ENCODE data around the gene BRMS1L. TPM values are rescaled to one million over a fixed set of nuclear protein-coding genes. Genes with fewer than 3 reads are reported as not detected.
A peak's percentile ranks its signal among the peaks of the same experiment; 100 is the strongest.

The BRMS1L gene
- total and polyA plus RNA-seq, 2 experiments from 2014 or later: 6.6 to 9.5 TPM

- peaks cover 8% of the 10 kb centered on the region for H3F3A ChIP-seq (ENCODE audit: insufficient read depth)
- 43 to 46% methylated on average over 7 of the region's 7 CpGs for WGBS, 2 experiments (ENCODE audit: low coverage in 1 of 2, low lambda C conversion rate in 2 of 2, missing lambda C conversion rate in 2 of 2)
- no peak overlapping the region for H3K27ac ChIP-seq
- no peak overlapping the region for H2AFZ ChIP-seq
- no peaks in the 10 kb centered on the region for H3K27me3 ChIP-seq (replicated peaks; ENCODE audit: insufficient read depth)
- H3K4me2 ChIP-seq (ENCODE audit: unreplicated experiment): no peak overlapping the region
- H3K9me3 ChIP-seq (ENCODE audit: low read depth): no peaks in the 10 kb centered on the region
- H3K9me2 ChIP-seq (ENCODE audit: insufficient read depth): no peaks in the 10 kb centered on the region
- no peaks in the 10 kb centered on the region for H3K36me3 ChIP-seq (ENCODE audit: low read depth)
- peaks cover 12% of the 10 kb centered on the region for H3K4me1 ChIP-seq (ENCODE audit: insufficient read depth)
- TF ChIP-seq EZH2 (IDR thresholded peaks at IDR 0.05; ENCODE audit: insufficient read depth, poor library complexity, severe bottlenecking): no peak
- peak; percentile 61 for DNase-seq
- H3K79me2 ChIP-seq (ENCODE audit: insufficient read depth): no peaks in the 10 kb centered on the region
- no peak overlapping the region for H3K4me3 ChIP-seq
- H4K20me1 ChIP-seq (ENCODE audit: insufficient read depth): no peaks in the 10 kb centered on the region
- H3K9ac ChIP-seq: no peak overlapping the region
- in situ Hi-C loops (cut with MboI): loop anchor here (10.0 kb wide), 1 partner anchor 491 kb away; no protein-coding TSS in a partner anchor
Measured at GRCh38 chr14:35883677-35884293, 57.6 kb downstream of the BRMS1L start.

GRCh38 chr14:35890308-35890707 lies 64.2 kb downstream of the BRMS1L start:
- Histone ChIP-seq H4K20me1 (ENCODE audit: insufficient read depth) (no peaks in the 10 kb centered on the region), H3K4me2 (ENCODE audit: unreplicated experiment) (no peak overlapping the region), H3K9me2 (ENCODE audit: insufficient read depth) (no peaks in the 10 kb centered on the region), H3K36me3 (ENCODE audit: low read depth) (no peaks in the 10 kb centered on the region), H3K27me3 (replicated peaks; ENCODE audit: insufficient read depth) (no peaks in the 10 kb centered on the region), H3K4me1 (ENCODE audit: insufficient read depth) (no peaks in the 10 kb centered on the region), H3K9me3 (ENCODE audit: low read depth) (no peaks in the 10 kb centered on the region), H3K27ac (no peak overlapping the region), H2AFZ (no peak overlapping the region), H3F3A (ENCODE audit: insufficient read depth) (no peaks in the 10 kb centered on the region), H3K9ac (no peak overlapping the region), H3K4me3 (no peak overlapping the region), H3K79me2 (ENCODE audit: insufficient read depth) (no peaks in the 10 kb centered on the region)
- TF ChIP-seq EZH2 (IDR thresholded peaks at IDR 0.05; ENCODE audit: insufficient read depth, poor library complexity, severe bottlenecking) (no peak), EZH2phosphoT487 (IDR thresholded peaks at IDR 0.05; ENCODE audit: insufficient read depth, low read depth) (no peak)
- in situ Hi-C loops (cut with MboI): no loop called here
- no peak for DNase-seq

GRCh38 chr14:35895256-35895655 lies 69.1 kb downstream of the BRMS1L start:
- Histone ChIP-seq H3K36me3 (ENCODE audit: low read depth) (no peaks in the 10 kb centered on the region), H3K27ac (no peak overlapping the region), H4K20me1 (ENCODE audit: insufficient read depth) (no peaks in the 10 kb centered on the region), H3K4me2 (ENCODE audit: unreplicated experiment) (no peak overlapping the region), H3K9me2 (ENCODE audit: insufficient read depth) (no peaks in the 10 kb centered on the region), H3K9ac (no peak overlapping the region), H3F3A (ENCODE audit: insufficient read depth) (no peaks in the 10 kb centered on the region), H3K4me1 (ENCODE audit: insufficient read depth) (no peaks in the 10 kb centered on the region), H3K9me3 (ENCODE audit: low read depth) (no peaks in the 10 kb centered on the region), H3K79me2 (ENCODE audit: insufficient read depth) (no peaks in the 10 kb centered on the region), H3K4me3 (no peak overlapping the region), H2AFZ (no peak overlapping the region), H3K27me3 (replicated peaks; ENCODE audit: insufficient read depth) (no peaks in the 10 kb centered on the region; the same call in 1 of the 2 replicates)
- TF ChIP-seq EZH2phosphoT487 (IDR thresholded peaks at IDR 0.05; ENCODE audit: insufficient read depth, low read depth) (no peak), EZH2 (IDR thresholded peaks at IDR 0.05; ENCODE audit: insufficient read depth, poor library complexity, severe bottlenecking) (no peak)
- in situ Hi-C loops (cut with MboI): no loop called here
- no peak for DNase-seq

- Histone ChIP-seq H3K4me1 (ENCODE audit: insufficient read depth) (no peaks in the 10 kb centered on the region), H3K9me3 (ENCODE audit: low read depth) (no peaks in the 10 kb centered on the region), H3K36me3 (ENCODE audit: low read depth) (no peaks in the 10 kb centered on the region), H3K4me3 (no peak overlapping the region), H3K9me2 (ENCODE audit: insufficient read depth) (no peaks in the 10 kb centered on the region; the same call in 1 of the 2 replicates), H3F3A (ENCODE audit: insufficient read depth) (no peaks in the 10 kb centered on the region), H3K79me2 (ENCODE audit: insufficient read depth) (no peaks in the 10 kb centered on the region), H3K27ac (no peak overlapping the region), H3K4me2 (ENCODE audit: unreplicated experiment) (no peak overlapping the region), H4K20me1 (ENCODE audit: insufficient read depth) (no peaks in the 10 kb centered on the region), H3K9ac (no peak overlapping the region), H3K27me3 (replicated peaks; ENCODE audit: insufficient read depth) (no peaks in the 10 kb centered on the region; the same call in 1 of the 2 replicates), H2AFZ (no peak overlapping the region)
- TF ChIP-seq EZH2phosphoT487 (IDR thresholded peaks at IDR 0.05; ENCODE audit: insufficient read depth, low read depth) (no peak), EZH2 (IDR thresholded peaks at IDR 0.05; ENCODE audit: insufficient read depth, poor library complexity, severe bottlenecking) (no peak)
- in situ Hi-C loops (cut with MboI): no loop called here
- WGBS, 2 experiments (ENCODE audit: low coverage in 1 of 2, low lambda C conversion rate in 2 of 2, missing lambda C conversion rate in 2 of 2): 47 to 54% methylated on average over 4 of the region's 4 CpGs
- DNase-seq: no peak
Measured at GRCh38 chr14:35897616-35898111, 71.5 kb downstream of the BRMS1L start.

Data from GM23248 (cell line).